GM23338 (cell line): ENCODE results near the gene USP48.

Experiments
- CREB1 ChIP-seq: fragments of 250-450 bp; sonication (Bioruptor Pico); IDR thresholded peaks from 2 replicates; pipeline ENCODE4 v1.5.0; 2020; ENCODE audit warnings: low read depth, mild to moderate bottlenecking, moderate library complexity
- CTCF ChIP-seq, 2 experiments: fragments of 200-600 bp in 1 of 2; sonication (generic) in 1 of 2; conservative IDR thresholded peaks; 2 replicates each; pipeline versions ENCODE4 v1.5.1 to v1.6.1; 2016 to 2017; ENCODE audit warnings: antibody characterized with exemption in 2 of 2, low read depth in 2 of 2, mild to moderate bottlenecking in 2 of 2, moderate library complexity in 1 of 2
- EZH2 ChIP-seq: fragments of 200-600 bp; sonication (generic); IDR thresholded peaks from one replicate; pipeline ENCODE4 v1.8.0; 2017; ENCODE audit warnings: antibody characterized with exemption, mild to moderate bottlenecking, low read depth; ENCODE audit not compliant: unreplicated experiment
- EZH2phosphoT487 ChIP-seq: fragments of 200-600 bp; sonication (generic); IDR thresholded peaks from one replicate; pipeline ENCODE4 v1.8.1; 2018; ENCODE audit warnings: antibody characterized with exemption; ENCODE audit not compliant: unreplicated experiment
- POLR2AphosphoS5 ChIP-seq: IDR thresholded peaks from 2 replicates; pipeline ENCODE4 v1.6.1; 2016; ENCODE audit warnings: antibody characterized with exemption, low read depth

GRCh38 chr1:21641537-21641936 is 141.4 kb downstream of the USP48 start:
- TF ChIP-seq CTCF (conservative IDR thresholded peaks at IDR 0.05; ENCODE audit: low read depth in 2 of 2) = no peak
- no peak for TF ChIP-seq EZH2
- TF ChIP-seq CREB1 (CRISPR knock-in tag) = no peak
- TF ChIP-seq EZH2phosphoT487 = no peak
- TF ChIP-seq POLR2AphosphoS5 = no peak
